SU-DHL-6 (cell line): ENCODE results near the gene NEURL2.

ENCODE experiments used
- H2AFZ ChIP-seq: fragments of 200-600 bp; sonication (generic); 2 replicates; pipeline ENCODE4 v1.6.1; 2014; ENCODE audit warnings: low read depth, mild to moderate bottlenecking, moderate library complexity, mixed read lengths, antibody characterized with exemption, low read length; ENCODE audit not compliant: severe bottlenecking
- H3F3A ChIP-seq: fragments of 200-600 bp; shearing (Covaris generic); 2 replicates; pipeline ENCODE4 v1.6.0; 2016; ENCODE audit warnings: antibody characterized with exemption, mild to moderate bottlenecking; ENCODE audit not compliant: insufficient read depth
- H3K27ac ChIP-seq: fragments of 200-600 bp; sonication (generic); 2 replicates; pipeline ENCODE4 v1.5.1; 2016; ENCODE audit warnings: low read depth, mild to moderate bottlenecking, low read length, moderate library complexity, mixed read lengths
- H3K27me3 ChIP-seq: fragments of 200-600 bp; sonication (generic), shearing (Covaris generic); 2 replicates; pipeline ENCODE4 v1.6.0; 2014; ENCODE audit warnings: mild to moderate bottlenecking, low read length
- H3K36me3 ChIP-seq: fragments of 200-600 bp; sonication (generic); 2 replicates; pipeline ENCODE4 v1.6.1; 2014; ENCODE audit warnings: mild to moderate bottlenecking, low read length, mixed read lengths
- H3K4me2 ChIP-seq: fragments of 300-600, 200-600 bp; shearing (Covaris generic), sonication (generic); 2 replicates; pipeline ENCODE4 v1.6.0; 2014; ENCODE audit warnings: low read length, low read depth, mild to moderate bottlenecking; ENCODE audit not compliant: poor library complexity, severe bottlenecking
- H3K4me3 ChIP-seq: fragments of 200-600 bp; sonication (generic); 2 replicates; pipeline ENCODE4 v1.5.1; 2014; ENCODE audit warnings: antibody characterized with exemption, low read length, mild to moderate bottlenecking, mixed read lengths; ENCODE audit not compliant: insufficient read depth, poor library complexity, severe bottlenecking
- H3K79me2 ChIP-seq: fragments of 200-600 bp; sonication (generic); 2 replicates; pipeline ENCODE4 v1.6.1; 2014; ENCODE audit warnings: mild to moderate bottlenecking, low read length, moderate library complexity; ENCODE audit not compliant: insufficient read depth
- H3K9ac ChIP-seq: fragments of 200-600 bp; sonication (generic); 2 replicates; pipeline ENCODE4 v1.7.0; 2014; ENCODE audit warnings: mild to moderate bottlenecking, low read length
- H3K9me2 ChIP-seq: fragments of 200-600 bp; sonication (generic); replicated peaks from 2 replicates; pipeline ENCODE4 v1.6.1; 2014; ENCODE audit warnings: low read length; ENCODE audit not compliant: insufficient read depth
- H3K9me3 ChIP-seq: fragments of 200-600 bp; sonication (generic); 2 replicates; pipeline ENCODE4 v1.6.1; 2014; ENCODE audit warnings: low read length, mixed read lengths; ENCODE audit not compliant: insufficient read depth
- H4K20me1 ChIP-seq: fragments of 200-600 bp; sonication (generic); 2 replicates; pipeline ENCODE4 v1.6.1; 2014; ENCODE audit warnings: low read depth, mild to moderate bottlenecking, antibody characterized with exemption, low read length, moderate library complexity, mixed read lengths
- CTCF ChIP-seq: fragments of 200-600 bp; sonication (generic); IDR thresholded peaks from one replicate; pipeline ENCODE4 v1.5.1; 2017; ENCODE audit warnings: antibody characterized with exemption, mild to moderate bottlenecking, low read length, moderate library complexity; ENCODE audit not compliant: insufficient read depth, poor library complexity, severe bottlenecking
- EZH2phosphoT487 ChIP-seq: fragments of 200-600 bp; sonication (generic), shearing (Covaris generic); conservative IDR thresholded peaks from 2 replicates; pipeline ENCODE4 v1.6.1; 2018; ENCODE audit warnings: mild to moderate bottlenecking, antibody characterized with exemption, low read length, moderate library complexity, mixed read lengths

Gene NEURL2

GRCh38 chr20:45873409-45874103, 17.5 kb downstream of the NEURL2 start:
- Histone ChIP-seq H3F3A (no peaks in the 10 kb centered on the region), H3K36me3 (no peaks in the 10 kb centered on the region), H3K27ac (no peak overlapping the region), H3K9me3 (no peaks in the 10 kb centered on the region), H4K20me1 (no peaks in the 10 kb centered on the region), H3K9ac (no peak overlapping the region), H3K9me2 (no peaks in the 10 kb centered on the region), H3K27me3 (no peaks in the 10 kb centered on the region), H3K4me2 (no peak overlapping the region), H2AFZ (no peak overlapping the region), H3K79me2 (no peaks in the 10 kb centered on the region), H3K4me3 (no peak overlapping the region)
- TF ChIP-seq EZH2phosphoT487 (no peak), CTCF (no peak)

- H2AFZ ChIP-seq: no peak overlapping the region
- H3K36me3 ChIP-seq: no peaks in the 10 kb centered on the region
- H3K4me3 ChIP-seq: no peak overlapping the region
- no peaks in the 10 kb centered on the region for H3K27me3 ChIP-seq
- H3K9me3 ChIP-seq: no peaks in the 10 kb centered on the region
- no peak overlapping the region for H3K27ac ChIP-seq
- H3K79me2 ChIP-seq: no peaks in the 10 kb centered on the region
- no peaks in the 10 kb centered on the region for H3F3A ChIP-seq
- no peaks in the 10 kb centered on the region for H4K20me1 ChIP-seq
- TF ChIP-seq EZH2phosphoT487 (no peak), CTCF (no peak)
- no peak overlapping the region for H3K4me2 ChIP-seq
- H3K9ac ChIP-seq: no peak overlapping the region
- H3K9me2 ChIP-seq: no peaks in the 10 kb centered on the region
Measured at GRCh38 chr20:45872626-45873025, 18.4 kb downstream of the NEURL2 start.

- Histone ChIP-seq H2AFZ (no peak overlapping the region), H3K79me2 (no peaks in the 10 kb centered on the region), H3K4me3 (no peak overlapping the region), H3K27me3 (no peaks in the 10 kb centered on the region), H3K9me2 (no peaks in the 10 kb centered on the region), H3K4me2 (no peak overlapping the region), H3K9me3 (no peaks in the 10 kb centered on the region), H3F3A (no peaks in the 10 kb centered on the region), H3K27ac (no peak overlapping the region), H3K36me3 (no peaks in the 10 kb centered on the region), H4K20me1 (no peaks in the 10 kb centered on the region), H3K9ac (no peak overlapping the region)
- TF ChIP-seq CTCF (no peak), EZH2phosphoT487 (no peak)
Measured at GRCh38 chr20:45867819-45868176, 23.2 kb downstream of the NEURL2 start.
